GM15510 (cell line): ENCODE measurements around the gene SMIM30.

Experiments used
- POLR2A ChIP-seq: IDR thresholded peaks from 3 replicates; pipeline ENCODE4 v1.6.1; 2011; ENCODE audit warnings: borderline replicate concordance; ENCODE audit not compliant: insufficient read length; ENCODE audit errors: extremely low read depth

Gene SMIM30

DNA sequence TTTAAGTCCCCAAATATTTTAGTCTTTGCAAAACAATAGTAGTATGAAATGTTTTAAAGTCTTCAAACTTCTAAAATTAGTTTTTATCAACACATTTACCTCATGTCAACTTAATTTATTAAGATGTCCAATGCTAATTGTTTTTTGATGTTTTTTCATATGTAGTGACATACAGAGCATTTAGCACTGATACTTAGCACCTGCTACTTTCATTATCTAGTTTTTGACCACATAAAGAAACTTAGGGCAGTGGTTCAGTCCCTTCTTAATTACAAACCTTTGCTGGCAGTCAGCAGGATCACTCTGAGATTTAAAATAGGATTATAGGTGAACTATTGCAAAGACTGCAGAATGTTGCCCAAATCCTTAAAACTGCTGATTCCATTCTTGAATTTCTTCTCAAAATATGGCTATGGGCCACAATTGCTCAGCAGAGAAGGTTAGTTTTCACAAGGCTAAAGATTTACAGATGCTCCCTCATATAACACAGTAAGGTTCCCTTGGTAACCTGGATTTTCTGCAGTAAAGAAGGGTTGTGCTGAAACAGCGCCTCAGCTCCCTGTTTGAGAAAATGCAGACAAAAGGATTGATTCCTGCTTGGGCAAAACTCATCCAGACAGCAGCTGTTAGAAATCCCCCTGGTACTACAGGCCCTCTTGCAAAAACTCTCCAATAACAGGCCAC lies 35.1 kb downstream of the SMIM30 start:
- no peak for TF ChIP-seq POLR2A

GRCh38 chr7:113078331-113078730 lies 40.0 kb downstream of the SMIM30 start:
- TF ChIP-seq POLR2A, result no peak

DNA sequence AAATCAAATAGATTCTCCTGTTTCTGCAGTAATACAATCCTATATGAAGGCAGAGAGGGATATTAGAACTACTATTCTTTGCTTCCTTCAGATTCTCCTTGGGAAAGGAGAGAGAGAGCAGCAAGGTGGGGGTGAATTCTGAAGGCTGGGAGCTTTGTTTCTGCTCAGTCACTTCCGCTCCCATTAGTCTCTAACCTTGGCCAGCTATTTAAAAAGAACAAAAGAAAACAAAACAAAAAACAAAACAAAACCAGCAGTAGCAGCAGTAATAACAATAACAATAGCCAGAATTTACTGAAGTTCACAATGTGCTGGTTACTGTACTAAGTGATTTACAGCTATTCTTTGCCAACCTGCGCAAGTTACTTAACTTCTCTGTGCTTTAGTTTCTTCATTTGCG lies 41.7 kb downstream of the SMIM30 start:
- no peak for TF ChIP-seq POLR2A

DNA sequence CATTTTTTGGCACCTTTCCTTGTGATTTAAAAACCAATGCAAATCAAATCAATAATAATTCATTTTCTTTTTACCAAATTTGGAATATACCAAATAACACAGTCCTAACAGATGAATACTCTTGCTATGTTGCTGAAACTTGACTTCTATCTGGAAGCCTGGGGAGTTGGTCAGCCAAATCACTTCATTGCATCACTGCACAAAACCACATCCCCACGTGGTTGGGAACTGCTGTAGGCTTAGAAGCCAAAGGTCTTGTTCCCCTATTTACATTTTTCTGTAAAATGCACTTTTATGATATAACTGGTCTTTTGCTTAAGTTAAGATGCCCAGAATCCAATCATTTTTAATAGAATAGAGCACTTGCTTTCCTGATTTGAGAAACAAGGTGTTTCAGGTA lies 46.9 kb downstream of the SMIM30 start:
- TF ChIP-seq POLR2A, result no peak
